Fibroblast of villous mesenchyme (primary cell): ENCODE data around the gene UBR1. TPM values are rescaled to one million over a fixed set of nuclear protein-coding genes. Genes with fewer than 3 reads are reported as not detected.
"Not testable (repeated sequence)": the region's sequence is repeated elsewhere in the genome, so short reads cannot be mapped to it uniquely, and the experiment has no call there.

Experiments used
- DNase-seq: peaks from one replicate; pipeline ENCODE4 v3.0.0-alpha.2; 2010; ENCODE audit warnings: low read depth
- H3K4me3 ChIP-seq: 2 replicates; pipeline ENCODE4 v1.5.1; 2011; ENCODE audit warnings: low read depth, mild to moderate bottlenecking, low read length
- CTCF ChIP-seq: IDR thresholded peaks from 2 replicates; pipeline ENCODE4 v1.5.1; 2012; ENCODE audit warnings: low read depth, mild to moderate bottlenecking, low read length; ENCODE audit not compliant: insufficient read depth
- total RNA-seq: library from RNA; depleted of rRNA; stranded (reverse); fragments of >200 nt; gene quantifications from 2 replicates; pipeline ENCODE4 v1.2.3, GENCODE V29; 2012

Gene UBR1
- total RNA-seq, 1 donor, result 76.0 TPM

- no peak for DNase-seq
- no peak for TF ChIP-seq CTCF
- no peak overlapping the region for H3K4me3 ChIP-seq
Measured at GRCh38 chr15:43029476-43029875, 76.4 kb downstream of the UBR1 start.

DNA sequence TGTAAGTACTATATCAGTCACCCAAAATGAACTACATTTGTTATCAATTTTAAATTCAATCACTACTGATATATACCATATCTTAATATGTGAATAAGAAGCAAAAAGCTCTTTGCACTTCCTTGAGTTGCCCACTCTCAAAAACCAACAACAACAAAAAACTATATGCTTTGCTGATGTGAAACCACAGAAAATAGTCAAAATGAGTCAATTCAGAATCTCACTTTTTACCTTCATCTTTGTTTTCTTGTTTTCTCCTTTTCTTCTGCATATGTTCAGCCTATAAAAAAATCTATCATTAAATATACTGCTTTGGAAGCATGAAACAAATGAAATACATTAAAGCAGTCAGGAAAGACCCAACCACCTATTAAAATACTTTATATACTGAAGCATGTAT is 80.7 kb downstream of the UBR1 start:
- no peak for DNase-seq
- no peak for TF ChIP-seq CTCF
- H3K4me3 ChIP-seq, result no peak overlapping the region

DNA sequence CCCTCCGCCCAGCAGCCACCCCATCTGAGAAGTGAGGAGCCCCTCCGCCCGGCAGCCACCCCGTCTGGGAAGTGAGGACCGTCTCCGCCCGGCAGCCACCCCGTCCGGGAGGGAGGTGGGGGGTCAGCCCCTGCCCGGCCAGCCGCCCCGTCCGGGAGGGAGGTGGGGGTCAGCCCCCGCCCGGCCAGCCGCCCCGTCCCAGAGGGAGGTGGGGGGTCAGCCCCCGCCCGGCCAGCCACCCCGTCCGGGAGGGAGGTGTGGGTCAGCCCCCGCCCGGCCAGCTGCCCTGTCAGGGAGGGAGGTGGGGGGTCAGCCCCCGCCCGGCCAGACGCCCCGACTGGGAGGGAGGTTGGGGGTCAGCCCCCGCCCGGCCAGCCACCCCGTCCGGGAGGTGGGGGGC is 91.2 kb downstream of the UBR1 start:
- not testable (repeated sequence) for DNase-seq, H3K4me3 ChIP-seq

- no peak overlapping the region for H3K4me3 ChIP-seq
- no peak for TF ChIP-seq CTCF
- DNase-seq, result no peak
Measured at GRCh38 chr15:43009206-43009605, 96.6 kb downstream of the UBR1 start.

DNA sequence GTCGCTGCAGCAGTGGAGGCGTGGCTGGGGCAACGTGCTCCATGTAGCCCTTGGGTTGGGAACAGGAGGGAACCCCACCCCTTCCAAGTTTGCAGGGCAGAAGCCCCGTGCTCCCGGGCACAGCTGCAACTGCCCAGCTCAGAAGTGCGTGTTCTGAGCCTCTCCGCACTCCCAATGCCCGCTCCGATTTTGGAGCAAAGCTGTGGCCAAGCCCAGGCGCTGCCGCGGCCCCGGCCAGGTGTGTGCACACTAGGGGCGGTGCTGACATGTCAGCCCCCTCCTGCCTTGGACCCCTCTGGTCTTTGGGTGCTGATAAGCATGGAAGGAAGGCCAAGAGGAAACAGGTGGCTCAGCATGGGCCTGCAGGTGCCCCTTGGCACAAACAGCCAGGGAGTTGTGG is 97.7 kb downstream of the UBR1 start:
- no peak for TF ChIP-seq CTCF
- no peak for DNase-seq
- no peak overlapping the region for H3K4me3 ChIP-seq

DNA sequence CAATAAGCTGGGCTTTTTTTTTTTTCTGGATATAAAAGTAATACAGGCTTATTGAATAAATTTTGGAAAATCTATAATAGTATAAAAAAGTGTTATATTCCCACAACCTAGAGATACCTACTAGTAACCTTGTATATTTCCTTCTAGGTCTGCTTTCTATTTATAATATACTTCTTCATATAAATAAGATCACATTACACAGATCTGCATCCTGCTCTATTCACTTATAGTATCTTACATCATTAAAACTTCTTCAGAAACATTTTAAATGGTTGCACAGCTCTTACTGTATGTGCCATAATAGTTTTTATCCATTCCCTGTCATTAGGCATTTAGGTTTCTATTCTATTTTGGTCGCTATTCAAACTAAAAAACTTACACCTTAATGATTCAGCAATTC is 98.3 kb downstream of the UBR1 start:
- H3K4me3 ChIP-seq, result no peak overlapping the region
- DNase-seq, result no peak
- TF ChIP-seq CTCF, result no peak

DNA sequence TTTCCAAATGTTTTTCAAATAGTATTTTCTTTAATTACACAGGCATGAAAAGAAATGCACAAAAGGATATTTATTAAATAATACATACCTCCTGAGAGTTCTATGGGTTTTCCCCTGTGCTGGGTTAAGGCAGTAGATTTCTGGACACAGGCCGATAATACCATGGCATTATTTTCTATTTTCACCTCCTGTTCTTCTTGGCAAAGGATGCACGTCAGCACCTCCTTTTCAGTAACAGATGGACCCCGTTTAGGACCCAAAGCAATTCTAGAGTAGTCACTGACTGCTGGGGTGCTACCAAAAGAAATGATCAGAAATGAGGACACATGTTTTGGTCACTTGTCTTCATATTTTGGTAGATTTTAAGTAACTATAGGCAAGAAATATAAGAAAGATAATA is 98.8 kb downstream of the UBR1 start:
- no peak for DNase-seq
- H3K4me3 ChIP-seq, result no peak overlapping the region
- TF ChIP-seq CTCF, result no peak

- DNase-seq, H3K4me3 ChIP-seq: not testable (repeated sequence)
Measured at GRCh38 chr15:43004886-43005595, 100.8 kb downstream of the UBR1 start.
